Esophagus mucosa (tissue), 1 donor: ENCODE measurements around the gene KSR1. TPM values are rescaled to one million over a fixed set of nuclear protein-coding genes. Genes with fewer than 3 reads are reported as not detected.
"Not testable (repeated sequence)": the region's sequence is repeated elsewhere in the genome, so short reads cannot be mapped to it uniquely, and the experiment has no call there.

Experiments
- ATAC-seq: fragments of 200-7000 bp; cut with Tn5 transposase; one replicate; pipeline ENCODE4 v1.9.1; 2020
- total RNA-seq: library from RNA; stranded (reverse); gene quantifications from one replicate; pipeline ENCODE4 v1.2.4, GENCODE V29; 2023
- donor health status: DM: yes; HTN: yes; CAD: no.

KSR1 gene
- total RNA-seq, 1 donor from 2014 or later = 31.0 TPM

GRCh38 chr17:27667656-27668487 lies 211.6 kb downstream of the KSR1 start:
- no peak for ATAC-seq

GRCh38 chr17:27668488-27668823 lies 212.2 kb downstream of the KSR1 start:
- no peak for ATAC-seq

GRCh38 chr17:27669136-27669535 lies 212.9 kb downstream of the KSR1 start:
- no peak for ATAC-seq

GRCh38 chr17:27669850-27670249 lies 213.6 kb downstream of the KSR1 start:
- ATAC-seq = no peak

GRCh38 chr17:27670791-27671590 lies 214.7 kb downstream of the KSR1 start:
- ATAC-seq = no peak

GRCh38 chr17:27671591-27671910 lies 215.3 kb downstream of the KSR1 start:
- no peak for ATAC-seq

GRCh38 chr17:27671977-27672480 lies 215.8 kb downstream of the KSR1 start:
- ATAC-seq = not testable (repeated sequence)

GRCh38 chr17:27674335-27674734 lies 218.1 kb downstream of the KSR1 start:
- ATAC-seq = no peak

Other genes with a start within 250 kb of the KSR1 start
- 79.4 TPM for gene WSB1, start 162.3 kb upstream of the KSR1 start, total RNA-seq
- 22.6 TPM for gene LGALS9, start 174.7 kb downstream of the KSR1 start, total RNA-seq